ENCODE measurements around the gene SERPINA1.

SERPINA1 gene

GRCh38 chr14:94382716-94383596 is 5.4 kb downstream of the SERPINA1 start:
- no peak for DNase-seq (ENCODE audit: low spot score)

GRCh38 chr14:94382099-94382715 is 6.2 kb downstream of the SERPINA1 start:
- DNase-seq (ENCODE audit: low spot score) = no peak

- no peak for DNase-seq (ENCODE audit: low spot score)
Observed at GRCh38 chr14:94381149-94382030, 7.0 kb downstream of the SERPINA1 start.

GRCh38 chr14:94380225-94381148 is 7.9 kb downstream of the SERPINA1 start:
- DNase-seq (ENCODE audit: low spot score) = no peak

GRCh38 chr14:94379291-94380224 is 8.8 kb downstream of the SERPINA1 start:
- DNase-seq (ENCODE audit: low spot score) = no peak

GRCh38 chr14:94378527-94379290 is 9.7 kb downstream of the SERPINA1 start:
- no peak for DNase-seq (ENCODE audit: low spot score)

GRCh38 chr14:94377866-94378470 is 10.4 kb downstream of the SERPINA1 start:
- no peak for DNase-seq (ENCODE audit: low spot score)

- no peak for DNase-seq (ENCODE audit: low spot score)
Observed at GRCh38 chr14:94376976-94377865, 11.2 kb downstream of the SERPINA1 start.

GRCh38 chr14:94376108-94376975 is 12.1 kb downstream of the SERPINA1 start:
- DNase-seq (ENCODE audit: low spot score) = no peak

GRCh38 chr14:94375552-94376107 is 12.8 kb downstream of the SERPINA1 start:
- DNase-seq (ENCODE audit: low spot score) = no peak

- no peak for DNase-seq (ENCODE audit: low spot score)
Observed at GRCh38 chr14:94374749-94375260, 13.6 kb downstream of the SERPINA1 start.

- no peak for DNase-seq (ENCODE audit: low spot score)
Observed at GRCh38 chr14:94374116-94374515, 14.3 kb downstream of the SERPINA1 start.

GRCh38 chr14:94373708-94374107 is 14.7 kb downstream of the SERPINA1 start:
- DNase-seq (ENCODE audit: low spot score) = no peak

- peak; percentile 48 for DNase-seq (ENCODE audit: low spot score)
Observed at GRCh38 chr14:94372021-94372605, 16.3 kb downstream of the SERPINA1 start.

- no peak for DNase-seq (ENCODE audit: low spot score)
Observed at GRCh38 chr14:94370524-94370910, 17.9 kb downstream of the SERPINA1 start.

Data from iPS-NIHi11 (cell line).